Measurements from ENCODE around the gene CYP27C1.

GRCh38 chr2:127185093-127185492 is 35.0 kb downstream of the CYP27C1 start:
- TF ChIP-seq CTCF (IDR thresholded peaks at IDR 0.05; ENCODE audit: low read length) = no peak
- no peak for TF ChIP-seq EZH2 (IDR thresholded peaks at IDR 0.05; ENCODE audit: borderline replicate concordance, low read length)

All from OCI-LY1 (cell line).